ENCODE data around the gene ITPK1.
A peak's percentile ranks its signal among the peaks of the same experiment; 100 is the strongest.

Gene ITPK1

DNA sequence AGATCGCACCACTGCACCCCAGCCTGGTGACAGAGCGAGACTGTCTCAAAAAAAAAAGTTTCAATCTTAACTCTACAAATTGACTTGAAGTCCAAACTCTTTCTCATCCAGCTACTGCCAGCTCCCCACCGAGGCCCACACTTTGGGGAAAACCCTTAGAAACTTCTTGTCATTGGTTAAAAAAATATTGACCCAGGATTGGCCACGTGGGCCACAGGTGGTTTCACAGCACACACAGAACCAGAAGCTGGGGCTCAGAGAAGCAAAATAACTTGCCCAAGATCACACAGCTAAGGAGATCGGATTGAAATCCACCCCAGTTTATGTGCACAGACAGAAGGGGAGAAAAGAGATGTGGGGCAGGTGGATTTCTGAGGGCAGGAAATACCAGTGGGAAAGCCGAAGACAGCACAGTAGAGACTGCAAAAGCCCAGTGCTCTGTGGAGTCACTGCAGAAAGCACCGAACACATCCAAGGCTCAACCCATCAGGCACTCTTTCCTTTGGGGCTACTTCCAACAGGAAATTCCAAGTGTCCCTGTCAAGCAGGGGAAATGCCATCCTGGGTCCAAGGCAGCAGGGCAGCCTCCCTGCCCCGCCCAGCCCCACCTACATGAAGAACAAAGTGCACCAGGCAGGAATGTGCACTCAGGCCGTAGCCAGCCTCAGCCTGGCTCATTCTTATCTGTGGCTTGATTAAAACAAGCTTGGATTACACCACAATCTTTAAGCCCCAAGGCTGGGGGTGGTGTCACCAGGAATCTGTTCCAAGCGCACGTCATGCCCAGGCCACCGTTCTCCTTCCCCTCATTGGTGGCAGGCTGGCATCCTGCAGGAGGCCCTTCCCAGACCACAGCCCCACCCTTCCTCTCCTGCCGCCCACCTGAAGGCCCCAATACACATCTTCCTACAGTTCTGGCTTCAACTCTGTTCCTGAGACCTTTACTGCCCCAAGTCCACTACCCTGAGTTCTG is 72.5 kb downstream of the ITPK1 start:
- DNase-seq (ENCODE audit: low spot score): peak; percentile 91

DNA sequence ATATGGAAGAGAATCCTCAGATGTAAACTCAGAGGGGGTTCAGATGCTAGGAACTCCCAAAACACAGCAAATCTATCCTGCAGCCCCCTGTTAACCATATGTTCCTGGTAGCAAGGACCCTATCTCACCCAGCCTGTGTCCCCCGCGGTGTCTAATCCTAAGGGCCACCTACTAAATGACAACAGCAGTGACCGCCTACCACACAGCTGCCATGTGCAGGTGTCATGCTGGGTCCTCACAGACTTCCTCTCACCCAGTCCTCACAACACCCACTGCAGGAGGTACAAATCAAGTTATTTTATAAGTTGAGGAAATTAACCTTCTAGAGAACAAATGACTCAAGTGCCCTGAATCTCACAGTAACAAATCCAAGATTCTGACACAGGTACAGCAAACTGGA is 73.9 kb downstream of the ITPK1 start:
- no peak for DNase-seq (ENCODE audit: low spot score)

DNA sequence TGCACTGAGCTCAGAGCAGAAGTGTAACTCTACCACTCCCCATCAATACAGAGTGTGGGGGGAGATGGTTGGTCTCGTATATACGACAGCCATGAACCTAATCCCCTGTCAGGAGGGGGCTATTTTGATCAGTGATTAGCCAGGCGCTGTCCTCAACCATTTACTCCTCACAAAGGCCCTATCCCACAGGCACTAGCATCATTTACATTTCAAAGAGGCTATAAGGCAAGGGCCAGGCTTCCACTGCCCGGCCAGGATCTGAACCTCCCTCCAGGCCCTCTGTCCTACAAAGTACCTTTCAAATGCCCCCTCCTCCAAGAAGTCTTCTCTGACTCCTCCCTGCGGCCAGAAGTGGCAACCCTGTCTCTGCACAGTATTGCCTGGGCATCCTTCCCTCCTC is 74.7 kb downstream of the ITPK1 start:
- DNase-seq (ENCODE audit: low spot score): no peak

DNA sequence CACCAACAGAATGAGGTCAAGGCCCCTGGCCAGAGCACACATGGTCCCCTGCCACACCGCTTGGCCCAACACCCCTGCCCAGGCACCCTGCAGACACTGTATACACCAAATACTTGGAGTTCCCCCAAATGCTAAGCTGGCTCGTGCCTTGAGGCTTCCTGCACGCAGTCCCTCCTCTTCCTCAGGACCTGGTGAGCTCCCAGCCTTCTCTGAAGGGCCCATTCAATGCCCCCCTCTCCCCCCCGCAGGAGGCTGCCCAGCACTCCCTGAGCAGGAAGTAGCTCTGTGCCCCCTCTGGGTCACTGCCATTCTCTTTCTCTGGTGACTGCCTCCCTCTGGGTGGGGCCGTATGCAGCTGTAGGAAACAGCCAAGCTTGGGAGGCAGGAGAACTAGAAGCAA is 75.3 kb downstream of the ITPK1 start:
- no peak for DNase-seq (ENCODE audit: low spot score)

DNA sequence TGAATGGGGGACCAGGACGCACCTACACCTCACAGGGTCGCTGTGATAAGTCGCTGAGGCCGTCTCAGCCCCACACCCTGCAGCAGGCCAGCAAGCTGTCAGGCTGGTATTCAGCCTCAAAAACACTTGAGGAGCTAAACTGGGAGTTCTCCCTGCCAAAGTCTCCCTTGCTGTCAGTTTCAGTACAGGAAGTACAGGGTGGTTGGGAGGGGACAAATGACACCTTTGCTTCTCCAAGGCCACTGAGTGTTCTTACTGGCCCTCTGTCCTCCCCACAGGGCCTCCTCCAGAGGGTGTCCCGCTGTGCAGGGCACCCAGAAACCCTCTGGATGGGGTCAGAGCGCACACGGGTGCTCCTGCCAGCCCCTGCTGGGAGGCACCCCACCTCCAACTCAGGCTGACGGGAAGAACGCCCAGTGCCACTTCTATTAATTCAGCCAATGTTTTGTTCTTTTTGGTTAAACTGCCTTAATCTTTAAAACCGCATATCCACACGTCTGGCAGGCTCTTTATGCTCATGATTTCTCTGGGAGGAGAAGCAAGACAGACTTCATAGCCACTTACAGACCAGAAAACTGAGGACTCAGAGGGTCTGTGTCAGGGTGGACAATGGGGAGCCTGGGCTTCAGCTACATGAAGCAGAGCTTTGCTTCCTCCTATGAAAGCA is 75.9 kb downstream of the ITPK1 start:
- no peak for DNase-seq (ENCODE audit: low spot score)

DNA sequence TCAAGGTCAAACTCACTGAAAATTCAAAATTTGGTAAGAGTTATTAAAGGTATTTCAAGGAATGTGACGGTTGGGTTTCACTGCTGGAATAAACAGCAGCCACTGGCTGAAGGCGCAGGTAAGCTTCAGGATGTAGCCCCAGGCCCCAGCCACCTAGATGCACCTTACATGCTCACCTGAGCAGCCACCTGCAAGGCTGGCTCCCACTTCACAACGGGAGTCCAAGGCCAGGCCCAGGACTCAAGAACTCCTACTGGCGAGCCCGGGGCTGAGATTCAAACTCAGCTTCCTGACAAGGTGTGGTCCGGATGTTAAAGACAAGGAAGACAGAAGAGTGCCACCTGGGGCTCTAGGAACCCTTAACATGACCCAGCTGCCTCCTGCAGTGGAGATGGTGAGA is 78.4 kb downstream of the ITPK1 start:
- no peak for DNase-seq (ENCODE audit: low spot score)

DNA sequence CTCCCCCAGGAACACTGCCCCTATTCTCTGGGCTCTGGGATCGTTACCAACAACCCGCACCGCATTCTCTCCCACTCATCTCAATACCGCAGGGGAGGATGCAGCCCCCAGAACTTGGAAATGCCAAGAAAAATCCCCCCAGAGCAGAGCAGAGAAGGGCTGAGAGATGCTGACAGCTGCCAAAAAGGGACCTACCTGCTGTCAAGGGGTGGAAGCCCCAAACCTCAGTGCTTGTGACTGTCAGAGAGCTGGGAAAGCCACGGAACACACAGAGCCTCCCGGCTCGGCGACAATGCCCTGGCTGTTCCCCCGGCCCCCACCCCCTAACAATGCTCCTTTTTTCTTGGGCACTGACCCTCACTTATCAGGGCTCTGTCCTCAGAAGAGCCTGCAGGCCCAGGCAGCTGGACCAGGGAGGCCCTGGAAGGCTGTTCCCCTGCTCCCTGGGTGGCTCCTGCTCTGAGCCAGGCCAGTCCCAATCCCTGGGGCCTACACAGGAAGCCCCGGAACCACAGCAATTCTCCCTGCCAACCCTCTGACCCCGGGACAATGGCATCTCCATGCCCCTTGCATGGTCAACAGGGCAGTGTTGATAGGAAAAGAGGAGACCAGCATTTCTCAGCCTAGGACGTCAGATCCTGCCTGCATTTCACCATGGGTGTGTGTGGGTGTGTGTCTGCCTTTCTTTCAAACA is 78.9 kb downstream of the ITPK1 start:
- DNase-seq (ENCODE audit: low spot score): no peak

DNA sequence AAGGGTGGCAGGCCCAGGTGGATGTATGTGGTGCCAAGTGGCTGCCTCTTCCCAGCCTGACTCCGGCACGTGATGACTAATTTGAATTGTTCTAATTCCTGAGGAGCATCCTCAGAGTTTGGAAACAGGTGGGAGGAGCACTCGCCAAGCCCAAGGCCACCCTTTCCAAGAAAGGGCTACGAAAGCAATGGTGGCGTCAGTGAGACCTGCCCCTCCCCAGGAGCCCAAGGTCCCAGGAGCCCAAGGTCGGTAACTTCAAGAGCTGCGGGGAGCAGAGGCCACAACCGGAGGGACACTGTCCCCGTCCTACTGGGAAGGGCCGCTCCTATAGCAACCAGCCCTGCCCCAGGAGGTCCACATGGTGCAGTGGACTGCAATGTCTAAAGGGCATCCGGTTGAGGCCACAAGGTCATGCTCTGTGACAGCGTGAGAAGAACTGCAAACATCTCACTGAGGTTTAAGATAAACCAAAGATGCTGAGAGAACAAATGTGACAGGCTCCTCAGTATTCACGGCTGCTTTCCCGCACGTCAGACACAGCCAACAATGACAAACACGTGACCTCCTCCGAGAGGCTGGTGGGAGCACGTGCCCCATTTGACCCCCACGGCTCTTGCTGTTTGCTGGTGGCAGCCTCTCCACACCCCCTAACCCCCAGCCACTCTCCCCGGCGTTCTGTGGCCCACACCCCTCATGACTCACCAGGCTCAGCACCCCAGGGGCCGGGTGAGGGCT is 79.6 kb downstream of the ITPK1 start:
- no peak for DNase-seq (ENCODE audit: low spot score)

DNA sequence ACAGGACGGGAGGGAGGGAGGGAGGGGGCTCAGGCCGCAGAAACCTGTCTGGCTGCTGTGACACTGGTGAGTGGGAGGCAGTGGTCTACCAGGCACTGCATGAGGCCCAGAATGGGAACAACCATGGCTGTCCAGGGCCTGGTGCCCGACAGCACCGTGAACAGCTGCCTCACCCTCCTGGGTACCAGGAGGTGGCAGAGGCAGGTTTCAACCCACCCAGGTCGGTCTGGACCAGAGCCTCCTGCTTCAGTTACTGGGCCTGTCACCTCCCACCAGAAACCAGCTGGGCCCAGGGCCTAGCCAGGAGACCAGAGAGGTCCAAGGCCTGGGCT is 80.2 kb downstream of the ITPK1 start:
- no peak for DNase-seq (ENCODE audit: low spot score)

DNA sequence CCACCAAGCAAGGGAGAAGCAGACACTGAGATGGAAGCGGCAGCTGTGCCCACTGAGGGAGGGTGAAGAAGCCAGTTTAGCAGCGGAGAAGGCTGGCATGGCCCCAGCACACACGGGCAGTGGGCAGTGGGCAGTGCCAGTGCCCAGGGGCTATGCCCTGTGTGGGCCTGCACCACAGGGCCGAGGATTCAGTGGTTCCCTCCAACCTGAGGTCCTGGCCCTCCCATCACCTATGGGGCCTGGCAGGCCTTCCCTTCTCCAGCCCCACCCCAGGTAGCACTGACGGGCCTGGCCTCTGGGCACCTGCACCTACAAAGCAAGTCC is 81.1 kb downstream of the ITPK1 start:
- DNase-seq (ENCODE audit: low spot score): no peak

DNA sequence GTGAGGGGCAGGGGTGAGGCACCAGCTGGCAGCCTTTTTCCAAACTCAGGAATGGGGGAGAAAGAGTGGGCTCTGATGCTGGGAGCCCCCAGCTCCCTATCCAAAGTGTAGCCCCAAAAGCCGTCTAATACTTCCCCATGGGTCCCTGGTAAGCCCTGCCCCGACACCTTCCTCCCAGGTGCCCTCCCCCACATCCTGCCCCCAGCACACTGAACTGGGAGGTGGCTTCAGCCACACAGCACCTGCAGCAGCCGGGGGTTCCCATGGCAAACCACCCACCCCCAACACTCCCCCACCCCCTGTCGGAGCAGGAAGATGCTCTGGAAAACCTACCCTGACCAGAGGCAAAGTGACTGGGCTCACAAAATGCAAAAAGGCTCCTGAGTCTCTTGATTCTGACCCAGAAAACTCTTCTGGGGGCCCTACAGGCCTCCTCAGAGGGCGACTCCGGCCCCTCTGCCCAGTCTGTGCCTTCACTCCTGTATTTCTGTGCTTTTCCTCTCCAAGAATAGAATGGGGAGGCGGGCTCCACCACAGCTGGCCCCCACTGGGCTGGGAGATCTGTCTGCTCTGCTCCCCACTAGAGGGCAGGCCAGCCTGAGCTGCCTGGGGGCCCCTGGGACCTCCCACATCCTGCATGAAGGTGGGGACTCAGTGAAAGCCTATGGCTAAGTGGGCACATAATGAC is 81.6 kb downstream of the ITPK1 start:
- DNase-seq (ENCODE audit: low spot score): no peak

DNA sequence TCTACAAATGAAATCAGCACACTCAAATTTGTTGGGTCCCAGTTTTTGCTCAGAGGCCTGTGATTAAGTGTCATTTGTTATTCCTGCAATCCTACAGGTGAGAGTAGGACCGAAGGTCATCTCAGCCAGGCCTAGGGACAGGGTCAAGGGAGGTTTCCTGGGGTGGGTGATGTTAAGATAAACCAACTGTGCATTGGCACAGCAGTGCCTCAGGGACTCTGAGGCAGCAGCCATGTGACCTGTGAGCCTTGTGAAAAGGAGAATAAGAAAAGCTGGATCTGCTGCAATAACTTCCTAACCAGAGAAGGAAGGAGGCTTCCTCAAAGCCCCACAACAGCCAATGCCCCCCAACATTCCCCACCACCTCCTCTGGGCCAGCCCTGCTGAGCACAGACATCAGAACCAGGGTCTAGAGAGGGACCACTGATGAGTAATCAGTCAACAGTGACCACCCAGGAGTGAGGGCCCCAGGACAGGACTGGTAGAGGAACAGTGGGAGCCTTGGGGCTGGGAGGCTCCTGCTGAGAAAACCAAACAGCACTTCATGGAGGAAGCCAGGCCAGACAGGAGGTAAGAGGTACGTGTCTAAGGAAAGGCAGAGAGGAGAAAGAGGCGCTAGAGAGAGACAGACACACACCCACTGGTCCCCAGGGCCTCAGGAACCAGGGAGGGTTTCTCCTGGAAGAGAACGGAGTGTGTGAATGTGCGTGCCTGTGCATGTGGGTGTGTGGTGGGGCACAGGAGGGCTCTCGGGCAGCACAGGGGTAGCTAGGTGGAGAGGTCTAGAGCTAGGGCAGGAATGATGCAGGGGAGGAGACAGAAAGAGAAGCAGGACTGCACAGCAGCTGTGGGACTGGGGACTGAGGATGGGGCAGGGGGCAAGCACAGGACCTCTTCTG is 82.4 kb downstream of the ITPK1 start:
- no peak for DNase-seq (ENCODE audit: low spot score)

DNA sequence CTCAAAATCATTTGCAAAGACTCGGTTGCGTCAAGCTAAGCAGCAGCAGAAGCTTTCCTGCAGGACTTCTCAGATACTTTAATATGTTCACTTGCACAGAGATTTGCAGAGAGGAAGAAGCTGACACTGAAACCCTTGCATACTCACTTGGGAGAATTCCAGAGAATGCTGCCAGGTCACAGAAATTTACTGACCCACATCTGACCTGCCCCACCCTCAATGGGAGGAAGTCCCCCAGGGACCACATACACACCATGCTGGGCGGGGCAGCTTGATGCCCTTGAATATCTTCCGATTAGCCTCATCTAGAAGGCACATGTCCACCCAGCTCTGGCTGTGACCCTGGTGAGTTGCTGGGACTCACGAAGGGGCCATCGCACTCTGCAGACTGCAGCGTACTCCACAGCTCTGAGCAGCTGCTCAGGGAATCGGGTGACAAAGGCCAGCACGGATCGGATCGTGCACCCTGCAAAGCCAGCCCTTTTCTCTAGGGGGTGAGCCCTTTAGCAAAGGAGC is 83.2 kb downstream of the ITPK1 start:
- DNase-seq (ENCODE audit: low spot score): peak; percentile 55

DNA sequence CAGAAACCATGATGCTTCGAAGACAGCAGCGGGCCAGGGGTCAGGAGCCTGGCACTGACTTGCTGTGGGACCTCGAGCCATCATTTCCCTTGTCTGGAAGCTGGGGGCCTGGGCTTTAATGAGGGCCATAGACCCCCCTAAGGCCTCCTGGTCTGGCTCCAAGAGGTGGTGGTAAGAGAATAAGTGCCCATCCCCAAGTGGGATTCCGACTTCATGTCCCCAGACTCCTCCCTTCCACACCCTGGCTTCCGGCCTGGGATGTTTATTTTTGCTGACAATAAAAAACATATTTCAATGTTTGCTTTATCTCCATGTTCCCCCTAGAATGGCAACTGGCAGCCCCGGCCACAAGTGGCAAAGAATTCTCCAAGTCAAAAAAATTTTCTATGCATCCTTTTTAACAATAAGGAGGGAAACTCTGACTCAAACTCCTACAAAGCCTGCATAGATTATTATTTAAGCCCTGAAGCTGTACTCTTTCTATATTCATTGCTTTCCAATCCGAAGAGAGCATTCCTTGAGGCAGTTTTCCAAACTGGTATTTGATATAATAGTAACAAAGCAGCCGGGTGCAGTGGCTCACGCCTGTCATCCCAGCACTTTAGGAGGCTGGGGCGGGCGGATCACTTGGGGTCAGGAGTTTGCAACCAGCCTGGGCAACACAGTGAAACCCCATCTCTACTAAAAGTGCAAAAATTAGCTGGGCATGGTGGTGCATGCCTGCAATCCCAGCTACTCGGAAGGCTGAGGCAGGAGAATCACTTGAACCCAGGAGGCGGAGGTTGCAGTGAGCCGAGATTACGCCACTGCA is 84.0 kb downstream of the ITPK1 start:
- DNase-seq (ENCODE audit: low spot score): no peak

DNA sequence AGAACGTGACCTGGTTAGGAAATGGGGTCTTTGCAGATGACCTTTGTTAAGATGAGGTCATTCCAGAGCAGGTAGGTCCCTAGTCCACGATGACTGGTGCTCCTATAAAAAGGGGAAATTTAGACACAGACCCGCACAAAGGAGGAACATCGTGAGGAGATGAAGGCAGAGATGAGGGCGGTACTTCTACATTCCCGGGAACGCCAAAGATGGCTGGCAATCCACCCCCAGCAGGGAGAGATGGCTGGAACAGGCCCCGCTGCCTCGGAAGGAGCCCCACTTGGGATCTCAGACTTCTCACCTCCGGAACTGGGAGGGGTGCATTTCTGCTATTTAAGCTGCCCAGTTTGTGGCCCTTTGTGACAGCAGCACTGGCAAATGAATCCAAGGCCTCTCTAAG is 85.0 kb downstream of the ITPK1 start:
- DNase-seq (ENCODE audit: low spot score): no peak

DNA sequence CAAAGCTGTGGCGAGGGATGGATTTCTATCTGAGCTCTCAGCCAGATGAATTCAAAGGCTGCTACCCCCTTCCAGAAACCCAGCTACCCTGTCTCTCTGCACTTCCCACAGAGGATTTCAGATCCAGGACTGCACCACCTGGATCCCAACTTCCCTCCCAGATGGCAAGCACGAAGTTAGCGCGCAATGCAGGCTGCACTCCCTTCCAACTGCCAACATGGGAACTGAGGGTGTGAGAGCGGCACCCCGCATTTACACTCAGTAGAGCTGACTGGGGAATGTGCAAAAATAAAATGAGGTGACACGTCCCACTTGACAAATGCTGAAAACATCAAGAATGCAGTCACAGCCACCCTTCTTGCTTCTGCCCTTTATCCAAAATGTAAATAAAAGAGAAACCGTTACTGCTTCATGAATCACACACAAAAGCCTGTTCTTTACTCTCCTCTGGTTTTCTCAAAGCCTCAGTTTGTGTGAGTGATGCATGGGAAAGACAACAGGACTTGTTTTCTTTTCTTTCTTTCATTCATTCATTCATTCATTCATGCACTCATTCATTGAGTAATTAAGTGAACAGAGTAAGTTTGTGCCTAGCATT is 85.7 kb downstream of the ITPK1 start:
- DNase-seq (ENCODE audit: low spot score): no peak

DNA sequence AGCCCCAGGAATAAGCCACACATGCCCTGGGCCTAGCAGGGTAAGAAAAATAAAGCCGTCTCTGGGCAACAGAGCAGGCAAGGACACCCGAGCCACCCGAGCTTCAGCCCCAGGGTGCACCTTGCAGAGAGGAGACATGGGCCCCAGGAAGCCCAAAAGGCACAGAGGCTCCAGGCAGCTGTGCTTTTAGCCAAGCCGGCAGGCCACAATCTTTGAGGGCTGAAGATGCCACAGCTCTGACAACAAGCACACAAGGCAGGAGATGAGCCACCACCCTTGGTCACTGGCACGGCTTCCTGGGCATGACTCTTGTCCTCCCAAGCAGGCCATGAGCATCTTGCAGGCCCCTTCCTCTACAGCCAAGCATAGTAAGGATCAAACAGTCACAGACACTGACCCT is 86.3 kb downstream of the ITPK1 start:
- no peak for DNase-seq (ENCODE audit: low spot score)

DNA sequence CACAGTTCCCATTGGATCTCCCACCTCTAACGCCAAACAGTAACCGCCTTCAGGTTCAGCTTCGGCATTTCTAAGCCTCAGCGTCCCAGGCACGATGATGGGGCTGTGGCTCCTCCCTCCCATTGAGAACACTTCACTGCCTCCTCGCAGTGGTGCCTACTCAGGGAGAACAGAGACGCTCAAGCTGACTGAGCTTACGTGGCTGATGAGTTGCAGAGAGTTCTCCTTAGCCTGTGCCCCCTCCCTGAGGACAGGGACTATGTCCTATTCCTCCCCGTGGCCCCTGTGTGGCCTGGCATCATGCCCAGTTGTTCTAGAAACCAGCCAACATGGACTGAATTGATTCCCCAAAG is 87.0 kb downstream of the ITPK1 start:
- no peak for DNase-seq (ENCODE audit: low spot score)
